K562 (cell line): Measurements from ENCODE around the gene SAXO1.

Experiments
- POLR2AphosphoS5 ChIP-seq: IDR thresholded peaks from 2 replicates; pipeline ENCODE4 v1.6.1; 2011; ENCODE audit warnings: mild to moderate bottlenecking, low read depth, low read length, moderate library complexity; ENCODE audit not compliant: control insufficient read depth, insufficient read depth
- TCF3 ChIP-seq: sonication (generic); formaldehyde crosslinking; IDR thresholded peaks from 2 replicates; pipeline ENCODE4 v1.4.0; 2020; ENCODE audit warnings: mild to moderate bottlenecking, missing genetic modification reagents
- ZFP36 ChIP-seq: fragments of 150-350 bp; IDR thresholded peaks from 2 replicates; pipeline ENCODE4 v1.6.1; 2018; ENCODE audit warnings: low read length, low read depth; ENCODE audit not compliant: partially characterized antibody
- ZNF76 ChIP-seq: fragments of 250-450 bp; sonication (Bioruptor Pico); IDR thresholded peaks from 2 replicates; pipeline ENCODE4 v1.4.0; 2020; ENCODE audit warnings: mild to moderate bottlenecking, moderate library complexity, borderline replicate concordance
- TF ChIP-seq, protein P1 (sequence below): sonication (generic); formaldehyde crosslinking; IDR thresholded peaks from 2 replicates; pipeline ENCODE4 v1.5.0; 2020; ENCODE audit warnings: missing genetic modification reagents
- TF ChIP-seq, protein P2 (sequence below): fragments of 250-450 bp; sonication (Bioruptor Pico); IDR thresholded peaks from 2 replicates; pipeline ENCODE4 v1.8.0; 2022; ENCODE audit warnings: inconsistent platforms
- TF ChIP-seq, protein P3 (sequence below): sonication (generic); formaldehyde crosslinking; IDR thresholded peaks from 2 replicates; pipeline ENCODE4 v1.8.0; 2023; ENCODE audit warnings: missing genetic modification reagents, mild to moderate bottlenecking, borderline replicate concordance
- TF ChIP-seq, protein P4 (sequence below): fragments of 250-450 bp; sonication (Bioruptor Pico); IDR thresholded peaks from 2 replicates; pipeline ENCODE4 v1.8.0; 2021; ENCODE audit warnings: borderline replicate concordance, mild to moderate bottlenecking, moderate library complexity; ENCODE audit not compliant: poor library complexity, severe bottlenecking

DNA sequence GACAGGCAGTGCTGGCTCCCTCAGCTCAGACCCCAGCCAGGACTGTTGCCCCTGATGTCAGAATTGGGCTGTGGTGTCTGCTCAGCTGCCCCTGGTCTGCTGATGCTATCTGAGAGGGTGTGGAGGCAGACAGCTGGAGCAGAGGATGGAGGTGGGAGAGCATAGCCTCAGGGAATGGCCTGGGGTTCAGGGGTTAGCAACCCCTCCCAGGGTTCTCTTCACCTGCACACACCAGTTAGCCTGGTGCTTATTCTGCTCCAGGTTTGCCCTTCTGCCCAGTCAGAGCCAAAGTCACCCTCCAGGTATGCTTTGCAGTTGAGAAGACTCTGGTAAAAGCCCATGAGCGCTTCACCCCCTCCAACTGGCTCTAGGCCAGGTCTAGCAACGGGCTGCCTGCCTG is 109.8 kb downstream of the SAXO1 start:
- TF ChIP-seq, protein P1, sequence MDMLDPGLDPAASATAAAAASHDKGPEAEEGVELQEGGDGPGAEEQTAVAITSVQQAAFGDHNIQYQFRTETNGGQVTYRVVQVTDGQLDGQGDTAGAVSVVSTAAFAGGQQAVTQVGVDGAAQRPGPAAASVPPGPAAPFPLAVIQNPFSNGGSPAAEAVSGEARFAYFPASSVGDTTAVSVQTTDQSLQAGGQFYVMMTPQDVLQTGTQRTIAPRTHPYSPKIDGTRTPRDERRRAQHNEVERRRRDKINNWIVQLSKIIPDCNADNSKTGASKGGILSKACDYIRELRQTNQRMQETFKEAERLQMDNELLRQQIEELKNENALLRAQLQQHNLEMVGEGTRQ (CRISPR knock-in tag) = no peak
- TF ChIP-seq, protein P2, sequence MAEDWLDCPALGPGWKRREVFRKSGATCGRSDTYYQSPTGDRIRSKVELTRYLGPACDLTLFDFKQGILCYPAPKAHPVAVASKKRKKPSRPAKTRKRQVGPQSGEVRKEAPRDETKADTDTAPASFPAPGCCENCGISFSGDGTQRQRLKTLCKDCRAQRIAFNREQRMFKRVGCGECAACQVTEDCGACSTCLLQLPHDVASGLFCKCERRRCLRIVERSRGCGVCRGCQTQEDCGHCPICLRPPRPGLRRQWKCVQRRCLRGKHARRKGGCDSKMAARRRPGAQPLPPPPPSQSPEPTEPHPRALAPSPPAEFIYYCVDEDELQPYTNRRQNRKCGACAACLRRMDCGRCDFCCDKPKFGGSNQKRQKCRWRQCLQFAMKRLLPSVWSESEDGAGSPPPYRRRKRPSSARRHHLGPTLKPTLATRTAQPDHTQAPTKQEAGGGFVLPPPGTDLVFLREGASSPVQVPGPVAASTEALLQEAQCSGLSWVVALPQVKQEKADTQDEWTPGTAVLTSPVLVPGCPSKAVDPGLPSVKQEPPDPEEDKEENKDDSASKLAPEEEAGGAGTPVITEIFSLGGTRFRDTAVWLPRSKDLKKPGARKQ = no peak
- TF ChIP-seq ZNF76 (no peak), TCF3 (CRISPR knock-in tag) (no peak), POLR2AphosphoS5 (no peak), ZFP36 (no peak)
- TF ChIP-seq, protein P3, sequence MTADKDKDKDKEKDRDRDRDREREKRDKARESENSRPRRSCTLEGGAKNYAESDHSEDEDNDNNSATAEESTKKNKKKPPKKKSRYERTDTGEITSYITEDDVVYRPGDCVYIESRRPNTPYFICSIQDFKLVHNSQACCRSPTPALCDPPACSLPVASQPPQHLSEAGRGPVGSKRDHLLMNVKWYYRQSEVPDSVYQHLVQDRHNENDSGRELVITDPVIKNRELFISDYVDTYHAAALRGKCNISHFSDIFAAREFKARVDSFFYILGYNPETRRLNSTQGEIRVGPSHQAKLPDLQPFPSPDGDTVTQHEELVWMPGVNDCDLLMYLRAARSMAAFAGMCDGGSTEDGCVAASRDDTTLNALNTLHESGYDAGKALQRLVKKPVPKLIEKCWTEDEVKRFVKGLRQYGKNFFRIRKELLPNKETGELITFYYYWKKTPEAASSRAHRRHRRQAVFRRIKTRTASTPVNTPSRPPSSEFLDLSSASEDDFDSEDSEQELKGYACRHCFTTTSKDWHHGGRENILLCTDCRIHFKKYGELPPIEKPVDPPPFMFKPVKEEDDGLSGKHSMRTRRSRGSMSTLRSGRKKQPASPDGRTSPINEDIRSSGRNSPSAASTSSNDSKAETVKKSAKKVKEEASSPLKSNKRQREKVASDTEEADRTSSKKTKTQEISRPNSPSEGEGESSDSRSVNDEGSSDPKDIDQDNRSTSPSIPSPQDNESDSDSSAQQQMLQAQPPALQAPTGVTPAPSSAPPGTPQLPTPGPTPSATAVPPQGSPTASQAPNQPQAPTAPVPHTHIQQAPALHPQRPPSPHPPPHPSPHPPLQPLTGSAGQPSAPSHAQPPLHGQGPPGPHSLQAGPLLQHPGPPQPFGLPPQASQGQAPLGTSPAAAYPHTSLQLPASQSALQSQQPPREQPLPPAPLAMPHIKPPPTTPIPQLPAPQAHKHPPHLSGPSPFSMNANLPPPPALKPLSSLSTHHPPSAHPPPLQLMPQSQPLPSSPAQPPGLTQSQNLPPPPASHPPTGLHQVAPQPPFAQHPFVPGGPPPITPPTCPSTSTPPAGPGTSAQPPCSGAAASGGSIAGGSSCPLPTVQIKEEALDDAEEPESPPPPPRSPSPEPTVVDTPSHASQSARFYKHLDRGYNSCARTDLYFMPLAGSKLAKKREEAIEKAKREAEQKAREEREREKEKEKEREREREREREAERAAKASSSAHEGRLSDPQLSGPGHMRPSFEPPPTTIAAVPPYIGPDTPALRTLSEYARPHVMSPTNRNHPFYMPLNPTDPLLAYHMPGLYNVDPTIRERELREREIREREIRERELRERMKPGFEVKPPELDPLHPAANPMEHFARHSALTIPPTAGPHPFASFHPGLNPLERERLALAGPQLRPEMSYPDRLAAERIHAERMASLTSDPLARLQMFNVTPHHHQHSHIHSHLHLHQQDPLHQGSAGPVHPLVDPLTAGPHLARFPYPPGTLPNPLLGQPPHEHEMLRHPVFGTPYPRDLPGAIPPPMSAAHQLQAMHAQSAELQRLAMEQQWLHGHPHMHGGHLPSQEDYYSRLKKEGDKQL (CRISPR knock-in tag) = no peak
- TF ChIP-seq, protein P4, sequence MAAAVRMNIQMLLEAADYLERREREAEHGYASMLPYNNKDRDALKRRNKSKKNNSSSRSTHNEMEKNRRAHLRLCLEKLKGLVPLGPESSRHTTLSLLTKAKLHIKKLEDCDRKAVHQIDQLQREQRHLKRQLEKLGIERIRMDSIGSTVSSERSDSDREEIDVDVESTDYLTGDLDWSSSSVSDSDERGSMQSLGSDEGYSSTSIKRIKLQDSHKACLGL (CRISPR knock-in tag) = no peak
